ENCODE results near the gene AXIN1.

- TF ChIP-seq GATA3 (IDR thresholded peaks at IDR 0.05; ENCODE audit: borderline replicate concordance) (no peak), BCL3 (IDR thresholded peaks at IDR 0.05) (no peak)
Observed at GRCh38 chr16:290015-290680, 62.4 kb downstream of the AXIN1 start.
